GM18502 (cell line): ENCODE measurements around the gene PRKCE.
"Not testable (repeated sequence)": the region's sequence is repeated elsewhere in the genome, so short reads cannot be mapped to it uniquely, and the experiment has no call there.

Source experiments
- ATAC-seq: cut with Tn5 transposase; IDR thresholded peaks from one replicate; pipeline ENCODE4 v1.9.1; 2021; ENCODE audit warnings: mild to moderate bottlenecking; ENCODE audit not compliant: unreplicated experiment, poor library complexity

PRKCE gene

DNA sequence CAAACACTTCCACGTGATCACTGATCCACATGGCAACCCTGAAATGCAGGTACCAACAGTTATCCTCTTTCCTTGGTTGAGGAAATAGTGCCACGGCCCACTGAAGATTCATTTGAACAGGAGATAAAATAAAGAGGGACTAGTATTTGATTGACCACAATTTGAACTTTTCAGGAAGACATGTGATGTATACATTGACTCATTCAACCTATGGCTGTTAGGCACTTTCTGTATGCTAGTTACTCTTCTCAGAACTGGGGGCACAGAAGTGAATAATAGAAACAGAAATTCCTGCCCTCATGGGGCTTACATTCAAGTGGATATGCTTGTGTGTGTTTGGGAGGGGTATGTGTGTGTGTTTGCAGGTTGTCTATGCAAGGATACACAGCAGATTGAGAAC lies 199.6 kb downstream of the PRKCE start:
- no peak for ATAC-seq

DNA sequence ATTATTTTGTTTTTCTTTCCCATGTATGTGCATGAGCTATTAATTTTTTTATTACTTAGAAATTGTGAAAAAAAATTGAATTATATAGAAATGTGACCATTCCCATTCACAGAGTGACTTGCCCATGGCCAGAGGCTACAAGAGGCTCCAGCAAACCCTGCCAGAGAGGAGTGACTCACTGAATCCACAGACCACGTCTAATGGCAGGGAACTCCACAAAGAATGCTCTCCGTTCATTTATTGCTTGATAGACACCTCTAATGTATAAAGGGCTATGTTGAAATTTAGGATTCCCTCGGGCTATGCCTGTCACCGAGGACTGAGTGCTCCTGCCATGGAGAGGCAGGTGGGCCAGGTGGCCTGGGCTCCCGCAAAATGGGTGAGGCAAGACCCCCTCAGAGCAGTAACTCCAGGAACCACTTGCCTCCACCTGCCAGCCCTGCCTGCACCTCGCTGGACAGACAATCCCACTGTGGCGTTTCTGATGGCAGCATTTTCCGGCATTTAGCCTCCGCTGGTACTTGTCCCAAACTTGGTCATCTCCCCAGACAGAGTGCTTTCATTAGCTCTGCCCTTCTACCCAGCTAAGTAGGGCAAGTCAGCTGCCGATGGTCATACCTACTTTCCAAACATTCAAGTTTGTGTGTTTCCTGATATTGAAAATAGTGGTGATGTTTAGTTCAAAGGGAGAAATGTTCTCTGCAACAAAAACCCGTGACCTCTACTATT lies 200.3 kb downstream of the PRKCE start:
- ATAC-seq, result no peak

DNA sequence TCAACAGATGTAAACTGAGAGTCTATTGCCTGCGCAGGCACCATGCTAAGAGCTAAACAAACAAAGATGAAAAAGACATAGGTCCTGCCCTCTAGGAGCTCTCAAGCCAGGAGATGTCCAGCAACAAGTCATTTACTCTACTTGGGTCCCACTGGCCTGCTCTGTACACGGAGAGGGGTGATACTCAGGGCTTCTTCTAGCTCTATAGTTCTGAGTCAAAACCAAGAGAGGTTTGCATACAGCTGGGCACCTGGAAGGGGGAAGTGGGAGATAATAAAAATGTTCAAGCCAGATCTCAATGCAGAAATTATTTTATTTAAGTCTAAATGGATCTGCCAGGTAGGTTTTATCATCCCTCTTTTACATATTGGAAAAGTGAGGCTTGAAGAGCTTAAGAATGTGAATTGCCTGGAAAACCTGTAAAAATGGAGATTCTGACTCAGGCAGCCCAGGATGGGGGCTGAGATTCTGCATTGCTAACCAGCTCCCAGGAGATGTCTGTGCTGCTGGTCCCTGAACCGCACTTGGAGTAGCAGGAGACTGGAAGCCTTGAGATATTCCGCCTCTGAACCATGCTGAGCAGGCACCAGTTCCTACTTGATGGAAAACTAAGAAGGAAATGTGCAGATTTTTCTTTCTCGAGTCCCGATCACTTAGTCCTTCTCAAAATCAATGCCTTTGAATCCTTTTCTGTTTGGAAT lies 201.1 kb downstream of the PRKCE start:
- no peak for ATAC-seq

DNA sequence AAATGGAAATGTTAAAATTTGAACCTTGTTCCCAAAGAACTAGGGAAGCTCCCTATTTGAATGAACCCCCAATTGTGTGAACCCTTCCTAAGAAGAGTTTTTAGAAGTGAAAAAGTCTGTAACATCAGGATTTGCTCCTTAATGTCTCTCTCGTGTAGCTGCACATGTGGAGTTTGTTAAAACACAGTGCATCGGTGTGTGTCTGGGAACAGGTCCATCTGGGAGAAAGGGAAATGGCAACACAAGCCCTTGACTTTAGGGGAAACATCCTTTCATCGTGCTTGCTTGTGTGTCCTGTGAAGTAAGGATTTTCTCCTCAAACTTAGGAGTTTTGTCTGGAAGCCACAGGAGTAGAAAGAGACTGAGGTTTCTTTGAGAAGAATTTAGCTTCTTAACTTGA lies 203.9 kb downstream of the PRKCE start:
- no peak for ATAC-seq

DNA sequence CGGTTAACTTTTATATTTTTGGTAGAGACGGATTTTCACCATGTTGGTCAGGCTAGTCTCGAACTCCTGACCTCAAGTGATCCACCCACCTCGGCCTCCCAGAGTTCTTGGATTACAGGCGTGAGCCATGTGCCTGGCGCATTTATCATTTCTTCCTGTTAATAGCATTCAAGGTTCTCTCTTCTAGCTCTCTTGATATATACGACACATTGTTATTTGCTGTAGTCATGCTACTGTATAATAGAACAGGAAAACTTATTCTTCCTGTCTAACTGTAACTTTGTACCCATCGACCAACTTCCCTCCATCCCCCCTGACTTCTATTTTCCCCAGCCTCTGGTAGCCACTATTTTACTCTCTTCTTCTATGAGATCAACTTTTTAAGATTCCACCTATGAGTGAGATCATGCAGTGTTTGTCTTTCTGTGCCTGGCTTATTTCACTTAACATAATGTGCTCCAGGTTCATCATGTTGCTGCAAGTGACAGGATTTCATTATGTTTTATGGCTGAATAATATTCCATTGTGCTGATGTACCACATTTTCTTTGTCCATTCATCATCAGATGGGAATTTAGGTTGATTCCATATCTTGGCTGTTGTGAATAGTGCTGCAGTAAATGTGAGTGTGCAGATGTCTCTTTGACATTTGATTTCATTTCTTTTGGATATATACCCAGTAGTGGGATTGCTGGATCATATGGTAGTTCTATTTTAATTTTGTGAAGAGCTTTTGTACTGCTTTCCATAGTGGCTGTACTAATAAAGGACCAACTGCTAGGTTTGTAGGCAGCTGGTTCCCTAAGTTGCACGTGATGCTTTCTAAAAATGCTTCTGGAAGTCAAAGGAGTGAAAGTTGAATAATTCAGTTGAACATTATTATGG lies 205.2 kb downstream of the PRKCE start:
- ATAC-seq, result no peak

DNA sequence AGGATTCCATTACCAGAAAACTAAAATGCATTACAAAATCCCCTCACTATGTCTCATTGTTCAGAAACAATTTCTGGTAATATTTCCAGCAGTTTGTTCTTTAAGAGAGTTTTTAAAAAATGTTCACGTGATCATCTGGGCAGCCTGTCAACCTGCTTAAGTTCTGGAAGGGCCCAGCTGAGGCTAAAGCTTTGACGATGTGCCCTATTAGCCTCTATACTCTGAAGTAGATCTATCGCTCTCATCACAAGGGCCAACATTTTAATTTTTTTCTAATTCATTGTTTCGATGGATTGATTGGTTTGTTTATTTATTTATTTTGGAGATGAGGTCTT lies 205.8 kb downstream of the PRKCE start:
- no peak for ATAC-seq

DNA sequence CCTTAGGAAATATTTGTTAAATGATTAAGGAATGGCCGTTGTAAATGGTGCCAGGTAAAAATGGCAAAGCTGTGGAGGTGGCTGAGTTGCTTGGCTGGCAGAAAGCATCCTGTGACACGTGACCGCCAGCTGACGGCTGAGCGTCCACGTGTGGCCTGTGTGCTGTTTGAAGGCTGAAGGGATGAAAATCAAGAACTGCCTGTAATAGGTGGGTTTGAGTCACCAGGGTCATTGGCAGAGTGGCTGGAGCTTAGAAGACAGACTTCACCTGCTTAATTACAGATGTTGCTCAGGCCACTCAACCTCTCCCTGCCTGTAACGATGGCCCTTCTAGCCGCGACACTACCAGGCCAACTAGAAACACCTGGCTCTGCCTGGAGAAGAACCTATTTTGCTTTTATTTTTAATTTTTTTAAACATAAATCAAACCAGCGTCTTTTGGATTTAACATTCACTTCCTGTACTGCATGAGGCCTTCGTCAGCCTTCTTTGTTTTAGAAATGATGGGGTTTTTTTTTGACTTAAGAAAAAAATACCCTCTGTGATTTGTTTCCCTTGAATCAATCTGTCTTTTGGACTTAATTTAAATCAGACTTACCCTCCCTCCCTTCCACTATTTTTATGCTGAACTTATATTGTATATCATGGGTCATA lies 206.5 kb downstream of the PRKCE start:
- peak; percentile 40 for ATAC-seq

DNA sequence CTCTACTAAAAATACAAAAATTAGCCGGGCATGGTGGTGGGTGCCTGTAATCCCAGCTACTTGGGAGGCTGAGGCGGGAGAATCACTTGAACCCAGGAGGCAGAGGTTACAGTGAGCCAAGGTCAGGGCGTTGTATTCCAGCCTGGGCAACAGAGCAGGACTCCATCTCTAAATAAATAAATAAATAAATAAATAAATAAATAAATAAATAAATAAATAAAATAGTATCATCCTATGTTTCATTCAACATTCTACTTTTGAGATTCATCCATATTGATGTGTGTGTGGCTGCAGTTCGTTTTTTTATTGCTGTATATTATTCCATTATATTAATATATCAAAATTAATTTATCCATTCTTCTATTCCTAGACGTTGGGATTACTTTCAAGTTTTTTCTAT lies 207.4 kb downstream of the PRKCE start:
- not testable (repeated sequence) for ATAC-seq

DNA sequence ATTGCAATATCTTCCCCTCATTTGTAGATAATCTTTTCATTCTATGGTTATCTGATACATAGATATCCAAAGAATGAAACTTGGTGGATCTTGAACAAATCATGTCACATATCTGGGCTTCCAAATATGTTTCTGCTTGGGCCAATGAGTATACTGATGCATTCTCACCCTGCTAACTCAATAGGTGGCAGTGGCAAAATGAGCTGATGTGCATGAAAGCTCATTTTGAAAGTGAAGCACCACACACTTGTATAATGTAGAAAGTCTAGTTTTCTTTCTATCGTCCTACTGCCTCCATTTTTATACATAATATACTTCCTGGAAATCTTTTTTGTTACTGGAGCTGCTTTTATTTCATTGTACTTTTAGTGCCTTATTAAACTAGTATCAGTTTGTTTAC lies 208.2 kb downstream of the PRKCE start:
- no peak for ATAC-seq

DNA sequence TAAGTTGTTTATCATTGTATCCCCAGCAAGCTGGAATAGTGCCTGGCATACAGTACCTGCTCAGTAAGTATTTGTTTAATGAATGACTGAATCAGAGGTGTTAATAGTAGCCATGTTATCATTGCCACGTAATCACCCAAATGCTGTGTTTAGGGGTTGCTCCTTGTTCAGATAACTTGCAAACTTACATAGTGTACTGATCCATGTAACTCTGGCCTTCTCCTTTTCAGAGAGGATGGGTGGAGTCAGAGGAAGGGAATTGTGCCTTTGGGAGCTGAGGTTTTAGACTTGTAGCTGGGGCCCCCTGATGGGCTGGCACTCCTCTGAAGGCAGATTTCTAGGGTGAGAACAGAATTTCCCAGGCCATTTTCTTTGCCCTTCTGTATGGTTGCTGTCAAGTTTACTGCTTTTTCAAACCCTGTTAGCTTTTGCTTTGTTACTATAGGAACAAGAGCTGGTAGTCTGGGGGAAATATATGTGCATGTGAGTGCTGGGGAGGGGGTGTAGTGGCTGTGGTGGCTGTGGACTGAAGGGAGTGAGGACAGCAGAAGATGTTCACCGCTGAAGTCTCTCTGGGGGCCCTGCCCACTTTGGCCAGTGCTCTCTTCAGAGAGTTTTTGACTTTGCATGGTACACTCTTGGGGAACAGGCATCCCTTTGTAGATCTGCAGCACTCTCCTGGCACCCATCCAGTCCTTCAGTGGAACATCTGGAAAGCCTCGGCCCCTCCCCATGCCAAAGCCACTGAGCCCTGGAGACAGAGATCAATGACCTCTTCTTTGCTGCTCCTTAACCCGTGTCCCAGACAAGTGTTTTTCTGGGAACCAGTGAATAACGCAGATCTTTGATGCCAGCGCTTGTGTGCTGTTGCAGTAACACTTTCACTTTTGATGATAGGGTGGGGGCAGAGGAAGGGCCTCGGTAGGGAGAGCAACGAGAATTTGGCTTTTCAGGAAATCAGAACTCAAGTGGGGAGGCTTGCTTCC lies 209.0 kb downstream of the PRKCE start:
- ATAC-seq, result no peak

DNA sequence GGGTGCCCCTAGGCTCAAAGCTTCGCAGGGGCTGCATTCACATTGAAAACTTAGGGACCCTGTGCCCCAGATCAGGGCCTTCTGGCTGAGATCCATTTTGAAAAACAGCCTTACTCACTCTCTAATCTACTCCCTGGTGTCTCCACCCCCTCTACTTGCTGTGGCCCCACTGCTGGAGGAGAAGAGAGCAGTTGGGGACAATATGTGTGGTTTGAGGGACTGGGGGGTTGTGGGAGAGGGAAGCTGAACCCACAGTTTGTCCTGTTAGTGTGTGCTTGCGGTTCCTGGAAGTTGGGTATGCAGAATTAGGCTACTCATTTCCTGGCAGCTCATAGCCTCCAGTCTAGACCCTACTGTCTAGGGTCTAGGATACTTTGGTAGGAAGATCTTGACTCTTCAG lies 211.4 kb downstream of the PRKCE start:
- no peak for ATAC-seq

DNA sequence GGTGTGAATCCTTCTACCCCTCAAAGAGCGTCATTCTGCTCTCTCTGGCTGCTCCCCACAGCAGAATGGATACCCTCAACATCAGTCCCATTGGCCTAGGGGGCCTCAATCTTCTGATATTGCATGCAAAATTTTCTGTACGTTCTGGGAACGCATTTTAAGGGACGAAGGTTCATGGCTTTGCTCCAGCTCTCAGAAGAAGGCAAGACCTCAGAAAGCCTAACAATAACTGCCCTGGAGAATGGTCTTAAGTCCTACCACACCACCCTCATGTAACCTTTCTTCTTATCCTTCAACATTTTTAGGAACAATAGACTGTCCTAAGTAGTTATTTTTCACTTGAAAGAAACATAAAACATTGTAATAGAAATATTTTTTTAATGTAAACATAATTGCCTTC lies 212.6 kb downstream of the PRKCE start:
- no peak for ATAC-seq

DNA sequence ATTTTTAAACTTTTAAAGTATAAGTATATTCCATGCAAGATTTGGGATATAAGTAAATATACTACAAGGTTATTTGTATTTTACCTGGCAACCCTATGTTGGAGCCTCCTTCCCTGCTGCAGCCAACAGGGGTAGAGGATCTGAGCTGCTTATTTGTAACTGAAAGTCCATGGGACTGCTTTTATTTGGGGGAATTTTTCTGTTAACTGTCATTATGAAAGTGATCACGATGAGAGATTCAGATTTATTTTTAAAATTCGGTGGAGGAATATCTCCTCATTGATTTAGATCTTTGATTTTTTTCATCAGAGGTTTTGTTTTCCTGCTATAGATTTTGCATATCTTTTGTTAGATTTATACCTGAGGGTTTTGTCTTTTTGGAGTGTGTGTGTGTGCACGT lies 215.9 kb downstream of the PRKCE start:
- ATAC-seq, result no peak

DNA sequence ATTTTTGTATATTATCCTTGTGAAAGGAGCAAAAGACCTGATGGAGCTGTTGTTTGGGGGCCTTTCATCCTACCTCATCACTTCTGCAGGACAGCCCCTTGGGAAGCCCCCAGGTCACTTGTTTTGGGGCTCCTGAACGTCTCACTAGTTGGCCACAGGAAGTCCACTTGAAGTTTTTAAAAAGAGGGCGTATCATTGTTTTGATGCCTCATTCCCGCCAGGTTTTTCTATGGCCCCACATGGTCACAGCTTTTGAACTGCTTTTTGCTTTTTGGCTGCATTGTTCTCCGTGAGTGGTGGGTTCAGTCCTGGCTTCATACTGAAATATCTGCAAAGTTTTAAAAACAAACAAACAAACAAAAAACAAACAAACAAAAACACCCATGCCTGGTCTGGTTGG lies 216.3 kb downstream of the PRKCE start:
- no peak for ATAC-seq

DNA sequence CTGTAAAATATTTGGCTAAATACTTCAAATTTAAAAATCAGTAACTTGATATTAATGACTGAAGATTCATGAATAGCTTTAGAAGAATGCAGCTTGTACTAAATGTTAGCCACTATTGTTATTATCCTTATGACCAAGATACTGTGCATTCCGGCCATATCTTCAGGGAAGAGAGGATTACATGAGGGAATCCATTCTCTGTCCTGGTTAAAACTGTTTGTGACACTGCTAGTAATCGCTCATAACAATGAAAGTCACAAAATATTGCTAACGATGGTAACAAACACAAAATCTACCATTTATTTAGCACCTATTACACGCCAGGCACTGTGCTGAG lies 217.7 kb downstream of the PRKCE start:
- no peak for ATAC-seq

DNA sequence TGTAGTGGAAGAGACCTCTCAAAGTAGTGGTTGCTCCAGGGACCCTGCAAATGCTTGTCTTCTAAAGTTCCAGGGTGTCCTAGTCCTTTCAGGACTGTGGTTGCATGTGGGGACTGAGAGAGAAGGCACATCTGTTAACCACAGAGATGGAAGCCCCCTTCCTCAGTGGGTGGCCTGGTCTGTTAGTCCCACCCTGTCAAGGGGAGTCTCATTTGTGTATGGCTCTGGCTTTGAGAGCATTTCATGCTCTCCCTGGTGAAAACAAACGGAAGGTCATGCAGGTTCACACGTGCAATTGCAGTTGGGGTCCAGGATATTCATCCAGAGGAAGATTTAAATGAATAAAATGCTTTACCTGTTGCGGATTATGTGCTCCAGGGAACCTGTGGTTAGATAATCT lies 219.6 kb downstream of the PRKCE start:
- ATAC-seq, result no peak

DNA sequence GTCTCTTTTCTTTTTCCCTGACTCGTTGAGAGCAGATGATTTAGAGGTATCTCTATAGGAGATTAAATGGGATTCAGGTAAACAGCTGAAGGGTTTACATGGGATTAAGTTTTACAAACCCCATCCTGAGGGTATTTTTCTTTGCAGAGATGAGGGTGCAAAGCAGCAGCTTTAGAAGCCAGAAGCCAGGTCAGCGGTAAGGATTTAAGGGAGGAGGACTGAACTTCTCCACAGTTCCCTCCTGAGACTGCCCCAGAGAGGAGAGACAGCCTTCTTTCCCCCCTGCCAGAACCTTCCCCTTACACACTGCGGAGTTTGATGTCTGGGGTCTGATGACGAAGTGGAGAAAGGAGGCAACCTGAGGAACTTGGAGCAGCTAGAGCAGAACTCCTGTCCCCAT lies 220.1 kb downstream of the PRKCE start:
- no peak for ATAC-seq

DNA sequence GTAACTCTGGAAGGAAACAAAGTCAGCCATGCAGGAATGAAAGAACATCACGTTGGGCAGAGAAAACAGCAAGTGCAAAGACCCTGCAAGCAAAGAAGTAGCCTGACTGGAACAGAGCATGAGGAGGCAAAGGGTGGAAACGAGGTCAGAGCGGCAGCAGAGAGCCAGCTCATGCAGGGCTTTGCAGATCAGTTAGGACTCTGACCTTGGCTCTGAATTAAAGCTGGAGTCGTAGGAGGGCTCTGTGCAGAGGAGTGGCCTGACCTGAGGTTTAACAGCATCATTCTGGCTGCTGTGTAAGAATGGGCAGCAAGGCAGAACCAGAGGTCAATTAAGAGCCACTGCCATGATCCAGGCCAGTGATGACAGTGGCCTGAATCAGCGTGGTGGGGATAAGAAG lies 220.7 kb downstream of the PRKCE start:
- no peak for ATAC-seq

DNA sequence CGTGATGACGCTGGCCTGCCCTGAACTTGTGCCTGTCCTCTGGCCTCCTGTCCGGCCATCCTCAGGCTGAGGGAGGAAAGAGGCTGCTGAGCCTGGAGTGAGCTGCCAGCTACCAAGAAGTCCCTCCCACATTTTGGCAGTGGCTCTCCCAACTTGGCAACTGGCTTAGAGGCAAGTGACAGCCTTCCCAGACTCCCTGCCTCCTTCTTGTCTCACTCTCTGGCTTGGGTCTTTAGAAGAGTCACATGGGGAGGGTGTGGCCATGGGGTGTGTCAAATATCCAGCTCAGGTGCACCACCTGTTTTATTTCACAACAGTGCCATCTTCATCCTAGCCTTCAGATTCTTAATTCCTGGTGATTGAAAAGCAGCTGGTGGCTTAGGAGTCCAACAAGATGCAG lies 222.9 kb downstream of the PRKCE start:
- no peak for ATAC-seq

DNA sequence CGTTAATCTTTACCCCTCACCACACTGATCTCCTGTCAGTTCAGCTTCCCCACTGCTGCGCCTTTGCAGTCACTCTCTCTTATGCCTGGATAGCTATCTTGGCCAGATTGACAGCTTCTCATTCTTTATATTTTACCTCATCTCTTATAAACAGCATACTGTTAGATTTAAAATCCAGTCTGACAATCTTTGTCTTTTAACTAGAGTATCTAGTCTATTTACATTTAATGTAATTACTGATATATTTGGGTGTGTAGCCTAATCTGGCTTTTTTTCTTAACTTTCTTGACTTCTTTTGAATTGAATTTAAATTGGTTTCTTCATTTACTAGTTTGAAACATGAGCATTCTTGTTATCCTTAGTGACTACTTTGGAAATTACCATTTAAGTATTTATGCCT lies 225.1 kb downstream of the PRKCE start:
- no peak for ATAC-seq
